OCI-LY3 (cell line): ENCODE results near the gene NPC1L1.

ENCODE experiments used
- H2AFZ ChIP-seq: fragments of 200-600, 300-600 bp; shearing (Covaris generic); 2 replicates; pipeline ENCODE4 v1.6.0; 2014; ENCODE audit warnings: antibody characterized with exemption, low read depth, low read length
- H3K27ac ChIP-seq: fragments of 200-600, 300-600 bp; sonication (generic); 2 replicates; pipeline ENCODE4 v1.5.1; 2014; ENCODE audit warnings: mild to moderate bottlenecking, low read length, moderate library complexity, mixed read lengths
- H3K27me3 ChIP-seq: fragments of 200-600, 300-600 bp; sonication (generic); 2 replicates; pipeline ENCODE4 v1.6.1; 2014; ENCODE audit warnings: low read depth, low read length, mixed read lengths
- H3K36me3 ChIP-seq: fragments of 200-600, 300-600 bp; sonication (generic); replicated peaks from 2 replicates; pipeline ENCODE3; 2014; ENCODE audit warnings: low read depth, low read length, mixed read lengths
- H3K4me1 ChIP-seq: fragments of 300-600, 200-600 bp; sonication (generic); 2 replicates; pipeline ENCODE4 v1.6.1; 2014; ENCODE audit warnings: low read length, mixed read lengths
- H3K4me2 ChIP-seq: fragments of 200-600, 300-600 bp; sonication (generic); 2 replicates; pipeline ENCODE4 v1.6.1; 2014; ENCODE audit warnings: low read length, mixed read lengths
- H3K4me3 ChIP-seq: fragments of 300-600, 200-600 bp; sonication (generic); 2 replicates; pipeline ENCODE4 v1.5.1; 2014; ENCODE audit warnings: antibody characterized with exemption, mild to moderate bottlenecking, low read length, moderate library complexity
- H3K79me2 ChIP-seq: fragments of 300-600, 200-600 bp; shearing (Covaris generic); 2 replicates; pipeline ENCODE4 v1.6.1; 2014; ENCODE audit warnings: mild to moderate bottlenecking, low read length, mixed read lengths
- H3K9ac ChIP-seq: fragments of 300-600, 200-600 bp; shearing (Covaris generic); 2 replicates; pipeline ENCODE4 v1.6.0; 2014; ENCODE audit warnings: mild to moderate bottlenecking, low read length, moderate library complexity
- H3K9me3 ChIP-seq: fragments of 200-600, 300-600 bp; shearing (Covaris generic); 2 replicates; pipeline ENCODE4 v1.6.1; 2014; ENCODE audit warnings: low read length, mixed read lengths; ENCODE audit not compliant: insufficient read depth
- H4K20me1 ChIP-seq: fragments of 200-600, 300-600 bp; sonication (generic); 2 replicates; pipeline ENCODE4 v1.6.1; 2016; ENCODE audit warnings: low read length, mixed read lengths; ENCODE audit not compliant: insufficient read depth
- EZH2phosphoT487 ChIP-seq: fragments of 200-600 bp; shearing (Covaris generic); IDR thresholded peaks from 2 replicates; pipeline ENCODE4 v1.6.1; 2018; ENCODE audit warnings: antibody characterized with exemption, mixed run types, low read depth
- TF ChIP-seq, protein P1 (sequence below): fragments of 200-600, 300-600 bp; sonication (generic); IDR thresholded peaks from 2 replicates; pipeline ENCODE4 v1.5.1; 2014; ENCODE audit warnings: antibody characterized with exemption, low read length, low read depth

The NPC1L1 gene

DNA sequence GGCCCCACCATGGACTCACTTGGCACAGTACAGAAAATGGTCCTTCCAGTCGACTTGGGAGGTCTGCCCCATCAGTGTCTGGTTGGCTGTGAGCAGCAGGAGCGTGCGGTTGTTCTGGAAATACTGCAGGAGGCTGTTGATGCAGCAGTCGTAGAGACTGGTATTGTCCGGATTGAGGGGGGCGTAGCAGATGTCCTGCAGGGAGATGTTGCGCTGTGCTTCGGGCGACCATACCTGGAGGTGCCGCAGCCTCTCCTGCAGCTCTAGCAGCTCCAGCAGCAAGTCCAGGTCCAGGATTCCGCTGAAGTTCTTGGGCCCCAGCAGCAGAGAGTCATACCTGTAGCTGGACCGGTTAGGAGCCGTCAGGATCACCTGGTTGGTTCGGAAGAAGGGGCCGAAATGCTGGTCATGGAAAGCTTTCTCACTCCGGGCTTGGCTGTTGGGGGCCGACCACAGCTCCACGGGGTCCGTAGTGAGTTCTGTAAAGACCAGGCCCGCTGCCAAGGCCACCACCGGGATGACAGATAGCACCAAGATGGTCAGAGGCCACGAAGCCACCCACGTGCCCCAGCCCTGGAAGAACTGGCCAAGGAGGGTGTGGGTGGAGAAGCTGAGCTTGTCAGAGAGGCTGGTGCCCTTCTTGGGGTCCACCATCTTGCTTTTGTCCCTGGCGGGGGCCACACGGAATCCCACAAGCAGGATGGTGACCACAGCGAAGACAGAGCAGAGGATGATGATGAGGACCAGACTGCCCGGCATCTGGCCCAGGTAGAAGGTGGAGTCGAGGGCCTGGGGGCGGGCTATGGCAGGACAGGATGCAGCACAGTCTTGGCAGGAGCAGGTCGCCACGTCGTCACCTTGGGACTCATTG lies 2.1 kb downstream of the NPC1L1 start:
- H3K27ac ChIP-seq: no peak overlapping the region
- no peaks in the 10 kb centered on the region for H3K36me3 ChIP-seq
- H3K79me2 ChIP-seq: no peaks in the 10 kb centered on the region
- no peak overlapping the region for H2AFZ ChIP-seq
- no peaks in the 10 kb centered on the region for H3K27me3 ChIP-seq
- H3K9me3 ChIP-seq: no peaks in the 10 kb centered on the region
- no peak overlapping the region for H3K4me3 ChIP-seq
- TF ChIP-seq, protein P1, sequence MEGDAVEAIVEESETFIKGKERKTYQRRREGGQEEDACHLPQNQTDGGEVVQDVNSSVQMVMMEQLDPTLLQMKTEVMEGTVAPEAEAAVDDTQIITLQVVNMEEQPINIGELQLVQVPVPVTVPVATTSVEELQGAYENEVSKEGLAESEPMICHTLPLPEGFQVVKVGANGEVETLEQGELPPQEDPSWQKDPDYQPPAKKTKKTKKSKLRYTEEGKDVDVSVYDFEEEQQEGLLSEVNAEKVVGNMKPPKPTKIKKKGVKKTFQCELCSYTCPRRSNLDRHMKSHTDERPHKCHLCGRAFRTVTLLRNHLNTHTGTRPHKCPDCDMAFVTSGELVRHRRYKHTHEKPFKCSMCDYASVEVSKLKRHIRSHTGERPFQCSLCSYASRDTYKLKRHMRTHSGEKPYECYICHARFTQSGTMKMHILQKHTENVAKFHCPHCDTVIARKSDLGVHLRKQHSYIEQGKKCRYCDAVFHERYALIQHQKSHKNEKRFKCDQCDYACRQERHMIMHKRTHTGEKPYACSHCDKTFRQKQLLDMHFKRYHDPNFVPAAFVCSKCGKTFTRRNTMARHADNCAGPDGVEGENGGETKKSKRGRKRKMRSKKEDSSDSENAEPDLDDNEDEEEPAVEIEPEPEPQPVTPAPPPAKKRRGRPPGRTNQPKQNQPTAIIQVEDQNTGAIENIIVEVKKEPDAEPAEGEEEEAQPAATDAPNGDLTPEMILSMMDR: no peak
- no peak for TF ChIP-seq EZH2phosphoT487
- no peaks in the 10 kb centered on the region for H3K4me1 ChIP-seq
- H4K20me1 ChIP-seq: no peaks in the 10 kb centered on the region
- H3K9ac ChIP-seq: no peak overlapping the region
- no peak overlapping the region for H3K4me2 ChIP-seq

DNA sequence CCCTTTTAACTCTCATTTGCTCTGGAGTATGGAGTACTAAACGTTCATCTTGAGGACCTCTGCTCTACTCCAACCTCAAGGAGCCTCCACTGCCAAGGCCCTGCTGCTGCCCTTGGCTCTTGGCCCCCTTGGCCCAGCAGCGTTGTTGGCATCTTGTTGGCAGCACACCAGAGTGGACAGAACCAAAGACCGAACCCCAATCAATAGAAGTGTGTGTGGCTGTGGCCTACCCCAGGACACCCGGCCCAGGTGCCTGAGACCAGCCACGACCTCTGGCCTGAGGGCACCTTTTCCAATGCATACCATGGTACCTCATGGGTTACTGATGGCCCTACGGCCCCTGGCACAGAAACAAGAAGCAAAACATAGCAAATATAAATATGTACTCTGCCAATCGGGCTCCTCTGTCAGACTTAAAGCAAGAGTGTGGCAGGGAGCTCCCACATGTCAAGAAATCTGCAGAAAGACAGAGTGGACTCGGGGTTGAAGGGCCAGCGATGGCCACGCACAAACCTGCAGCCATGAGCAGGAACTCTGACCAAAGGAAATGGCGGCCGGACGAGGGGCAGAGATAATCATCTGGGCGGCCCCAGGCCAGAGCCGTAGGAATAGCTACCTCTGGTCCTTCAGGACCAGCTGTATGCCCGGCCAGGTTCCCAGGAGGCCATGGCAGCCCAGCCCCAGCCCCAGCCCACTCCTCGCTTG lies 2.9 kb downstream of the NPC1L1 start:
- H3K4me1 ChIP-seq: no peaks in the 10 kb centered on the region

DNA sequence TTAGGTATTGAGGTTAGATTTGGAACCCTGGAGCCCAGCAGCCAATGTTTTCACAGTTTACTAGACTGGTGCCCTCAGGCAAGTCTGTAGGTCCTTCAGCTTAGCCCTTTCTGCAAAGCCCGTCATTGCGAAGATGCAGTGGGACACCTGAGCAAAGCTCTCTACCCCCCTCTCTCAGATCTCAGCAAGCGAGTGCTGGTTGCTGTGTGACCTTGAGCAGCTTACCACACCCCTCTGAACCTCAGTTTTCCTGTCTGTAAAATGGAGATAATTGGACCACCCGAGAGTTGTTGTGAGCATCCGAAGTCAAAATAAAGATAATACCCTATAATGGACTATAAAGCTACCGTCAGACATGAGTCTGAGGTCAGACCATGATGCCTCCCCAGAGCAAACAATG lies 3.7 kb downstream of the NPC1L1 start:
- Histone ChIP-seq H3K9me3 (no peaks in the 10 kb centered on the region), H3K27me3 (no peaks in the 10 kb centered on the region), H4K20me1 (no peaks in the 10 kb centered on the region), H3K79me2 (no peaks in the 10 kb centered on the region), H3K9ac (no peak overlapping the region), H3K27ac (no peak overlapping the region), H2AFZ (no peak overlapping the region), H3K36me3 (no peaks in the 10 kb centered on the region), H3K4me1 (no peaks in the 10 kb centered on the region), H3K4me3 (no peak overlapping the region), H3K4me2 (no peak overlapping the region)
- no peak for TF ChIP-seq EZH2phosphoT487
- TF ChIP-seq, protein P1: no peak

More for the DNA sequence above, 2.9 kb downstream of the NPC1L1 start:
- Histone ChIP-seq H3K4me3 (no peak overlapping the region), H2AFZ (no peak overlapping the region), H4K20me1 (no peaks in the 10 kb centered on the region), H3K4me2 (no peak overlapping the region), H3K9me3 (no peaks in the 10 kb centered on the region), H3K9ac (no peak overlapping the region), H3K27ac (no peak overlapping the region), H3K36me3 (no peaks in the 10 kb centered on the region), H3K79me2 (no peaks in the 10 kb centered on the region), H3K27me3 (no peaks in the 10 kb centered on the region)
- no peak for TF ChIP-seq EZH2phosphoT487
- TF ChIP-seq, protein P1: no peak

DNA sequence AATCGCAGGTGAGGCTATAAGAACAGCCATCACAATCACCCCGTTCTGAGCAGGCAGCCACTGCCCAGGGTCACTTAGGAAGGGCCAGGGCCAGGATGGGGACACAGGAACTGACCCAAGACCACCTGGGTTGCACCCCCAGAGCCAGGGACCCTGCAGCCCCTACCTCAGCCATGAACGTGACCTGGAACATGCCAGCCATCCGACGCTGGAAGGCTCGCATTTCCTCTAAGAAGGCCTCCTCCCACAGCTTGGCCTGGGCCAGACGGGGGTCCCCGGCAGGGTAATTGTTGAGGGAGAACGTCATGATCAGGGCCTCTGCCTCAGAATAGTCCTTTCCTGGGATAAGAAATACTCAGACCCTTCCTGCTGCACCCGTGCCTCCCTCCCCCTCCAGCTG lies 5.0 kb downstream of the NPC1L1 start:
- Histone ChIP-seq H3K4me3 (no peak overlapping the region), H3K9me3 (no peaks in the 10 kb centered on the region), H3K4me2 (no peak overlapping the region), H3K27ac (no peak overlapping the region), H2AFZ (no peak overlapping the region), H3K9ac (no peak overlapping the region), H3K36me3 (no peaks in the 10 kb centered on the region), H4K20me1 (no peaks in the 10 kb centered on the region), H3K79me2 (no peaks in the 10 kb centered on the region), H3K4me1 (no peaks in the 10 kb centered on the region), H3K27me3 (no peaks in the 10 kb centered on the region)
- no peak for TF ChIP-seq EZH2phosphoT487
- TF ChIP-seq, protein P1: no peak
